Vagina (tissue), 2 donors: ENCODE results near the gene MTA3. TPM values are rescaled to one million over a fixed set of nuclear protein-coding genes. Genes with fewer than 3 reads are reported as not detected.
"Not testable (repeated sequence)": the region's sequence is repeated elsewhere in the genome, so short reads cannot be mapped to it uniquely, and the experiment has no call there.

ENCODE experiments used
- DNase-seq, 2 donors: peaks; one replicate each; pipeline ENCODE4 v3.0.0-alpha.2; 2017; ENCODE audit errors: extremely low spot score in 2 of 2
- H3K27ac ChIP-seq: fragments of 200-600 bp; sonication (generic); one replicate; pipeline ENCODE4 v1.5.1; 2019
- H3K27me3 ChIP-seq: fragments of 200-600 bp; sonication (generic); one replicate; pipeline ENCODE4 v1.5.1; 2019
- H3K36me3 ChIP-seq, 2 donors: fragments of 200-600 bp; sonication (generic); one replicate each; pipeline ENCODE4 v1.5.1; 2017 to 2019
- H3K4me1 ChIP-seq: fragments of 200-600 bp; sonication (generic); one replicate; pipeline ENCODE4 v1.5.1; 2019
- H3K4me3 ChIP-seq, 2 donors: fragments of 200-600 bp; sonication (generic); 1 replicate in 1 of 2; 2 replicates in 1 of 2; pipeline ENCODE4 v1.5.1; 2016 to 2019
- H3K9me3 ChIP-seq: fragments of 200-600 bp; sonication (generic); one replicate; pipeline ENCODE4 v1.5.1; 2019
- POLR2A ChIP-seq, 2 donors: fragments of 450-650 bp; IDR thresholded peaks; one replicate each; pipeline ENCODE4 v1.6.1; 2017; ENCODE audit warnings: antibody characterized with exemption in 2 of 2, mild to moderate bottlenecking in 2 of 2, moderate library complexity in 2 of 2
- POLR2AphosphoS5 ChIP-seq, 2 donors: sonication (generic); formaldehyde crosslinking; IDR thresholded peaks; one replicate each; pipeline ENCODE4 v1.9.0; 2017; ENCODE audit warnings: antibody characterized with exemption in 2 of 2, mild to moderate bottlenecking in 2 of 2, low read depth in 1 of 2; ENCODE audit not compliant: insufficient read depth in 1 of 2
- intact Hi-C: fragments of 100-400 bp; cut with DNase I; formaldehyde crosslinking; loops from one replicate; pipeline ENCODE4 v1.15.1; 2023
- total RNA-seq: library from RNA; depleted of rRNA; stranded (reverse); fragments of >200 nt; gene quantifications from one replicate; pipeline ENCODE4 v1.2.3, GENCODE V29; 2016
- TF ChIP-seq, protein P1 (sequence below), 3 experiments: fragments of 450-650 bp in 2 of 3; fragments of 200-600 bp in 1 of 3; sonication (generic) in 1 of 3; IDR thresholded peaks; one replicate each; pipeline ENCODE4 v1.5.1; 2017 to 2019; ENCODE audit warnings: antibody characterized with exemption in 3 of 3, mild to moderate bottlenecking in 2 of 3, moderate library complexity in 2 of 3

The MTA3 gene
- total RNA-seq, 1 donor from 2014 or later: 46.7 TPM

DNA sequence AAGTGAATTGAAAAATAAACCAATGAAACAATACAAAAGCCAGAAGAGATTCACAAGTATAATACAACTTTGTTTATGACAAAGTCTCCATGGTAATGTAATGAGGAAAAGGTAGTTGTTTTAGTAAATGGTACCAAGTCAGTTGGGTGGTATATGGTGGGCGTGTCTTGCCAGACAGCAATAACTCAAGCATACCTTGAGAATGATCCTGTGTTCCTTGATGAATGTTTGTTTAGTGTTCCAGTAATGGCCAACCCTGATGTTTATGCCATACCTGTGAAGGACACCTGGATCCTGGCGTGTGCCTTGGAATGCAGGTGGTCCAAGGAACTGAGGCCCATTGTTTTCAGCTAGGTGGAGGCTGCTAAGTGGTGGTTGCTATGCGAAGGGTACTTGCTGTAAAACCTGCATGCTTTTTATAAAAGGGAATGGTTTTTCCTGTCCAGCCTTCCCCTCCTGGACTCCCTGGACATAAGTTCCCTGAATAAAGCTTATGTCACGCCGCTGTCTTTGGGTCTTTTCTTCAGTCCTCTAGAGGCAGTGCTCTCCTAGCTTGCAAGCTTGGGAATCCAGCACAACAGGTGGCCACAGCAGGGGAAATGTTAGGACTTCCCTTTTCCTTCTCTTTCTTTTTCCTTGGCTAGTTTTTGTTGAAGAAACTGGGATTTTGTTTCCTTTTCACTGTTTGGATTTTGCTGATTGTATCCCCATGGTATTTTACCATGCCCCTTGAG, 54.7 kb downstream of the MTA3 start:
- intact Hi-C loops: no loop called here
- no peaks in the 10 kb centered on the region for H3K36me3 ChIP-seq
- TF ChIP-seq POLR2AphosphoS5 (IDR thresholded peaks at IDR 0.05; ENCODE audit: insufficient read depth in 1 of 2, low read depth in 1 of 2): no peak
- TF ChIP-seq POLR2A (IDR thresholded peaks at IDR 0.05): no peak
- TF ChIP-seq, protein P1, sequence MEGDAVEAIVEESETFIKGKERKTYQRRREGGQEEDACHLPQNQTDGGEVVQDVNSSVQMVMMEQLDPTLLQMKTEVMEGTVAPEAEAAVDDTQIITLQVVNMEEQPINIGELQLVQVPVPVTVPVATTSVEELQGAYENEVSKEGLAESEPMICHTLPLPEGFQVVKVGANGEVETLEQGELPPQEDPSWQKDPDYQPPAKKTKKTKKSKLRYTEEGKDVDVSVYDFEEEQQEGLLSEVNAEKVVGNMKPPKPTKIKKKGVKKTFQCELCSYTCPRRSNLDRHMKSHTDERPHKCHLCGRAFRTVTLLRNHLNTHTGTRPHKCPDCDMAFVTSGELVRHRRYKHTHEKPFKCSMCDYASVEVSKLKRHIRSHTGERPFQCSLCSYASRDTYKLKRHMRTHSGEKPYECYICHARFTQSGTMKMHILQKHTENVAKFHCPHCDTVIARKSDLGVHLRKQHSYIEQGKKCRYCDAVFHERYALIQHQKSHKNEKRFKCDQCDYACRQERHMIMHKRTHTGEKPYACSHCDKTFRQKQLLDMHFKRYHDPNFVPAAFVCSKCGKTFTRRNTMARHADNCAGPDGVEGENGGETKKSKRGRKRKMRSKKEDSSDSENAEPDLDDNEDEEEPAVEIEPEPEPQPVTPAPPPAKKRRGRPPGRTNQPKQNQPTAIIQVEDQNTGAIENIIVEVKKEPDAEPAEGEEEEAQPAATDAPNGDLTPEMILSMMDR (IDR thresholded peaks at IDR 0.05): no peak

DNA sequence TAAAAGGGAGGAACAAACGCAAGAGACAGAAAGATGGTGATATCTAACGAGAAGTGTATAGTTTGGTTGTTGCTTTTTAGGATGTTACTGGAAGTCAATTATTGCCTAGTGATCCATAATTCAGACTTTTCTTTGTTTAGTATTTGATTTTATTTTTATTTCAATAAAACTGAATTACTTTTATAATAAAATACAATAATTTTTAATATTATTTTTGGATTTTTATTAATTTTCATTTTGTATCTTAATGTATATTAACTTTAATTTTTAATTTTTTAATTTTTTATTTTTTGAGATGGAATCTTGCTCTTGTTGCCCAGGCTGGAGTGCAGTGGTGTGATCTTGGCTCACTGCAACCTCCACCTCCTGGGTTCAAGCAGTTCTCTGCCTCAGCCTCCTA, 55.6 kb downstream of the MTA3 start:
- Histone ChIP-seq H3K4me3 (no peak overlapping the region), H3K36me3 (no peaks in the 10 kb centered on the region), H3K27me3 (no peaks in the 10 kb centered on the region), H3K9me3 (no peaks in the 10 kb centered on the region), H3K4me1 (no peaks in the 10 kb centered on the region), H3K27ac (no peak overlapping the region)
- intact Hi-C loops: no loop called here
- DNase-seq: no peak
- TF ChIP-seq POLR2A (IDR thresholded peaks at IDR 0.05): no peak
- TF ChIP-seq POLR2AphosphoS5 (IDR thresholded peaks at IDR 0.05; ENCODE audit: insufficient read depth in 1 of 2, low read depth in 1 of 2): no peak
- TF ChIP-seq, protein P1 (IDR thresholded peaks at IDR 0.05): no peak

More for the DNA sequence above, 54.7 kb downstream of the MTA3 start:
- Histone ChIP-seq H3K27ac (no peak overlapping the region), H3K4me1 (no peaks in the 10 kb centered on the region), H3K4me3 (no peak overlapping the region), H3K27me3 (no peaks in the 10 kb centered on the region), H3K9me3 (no peaks in the 10 kb centered on the region)
- no peak for DNase-seq

DNA sequence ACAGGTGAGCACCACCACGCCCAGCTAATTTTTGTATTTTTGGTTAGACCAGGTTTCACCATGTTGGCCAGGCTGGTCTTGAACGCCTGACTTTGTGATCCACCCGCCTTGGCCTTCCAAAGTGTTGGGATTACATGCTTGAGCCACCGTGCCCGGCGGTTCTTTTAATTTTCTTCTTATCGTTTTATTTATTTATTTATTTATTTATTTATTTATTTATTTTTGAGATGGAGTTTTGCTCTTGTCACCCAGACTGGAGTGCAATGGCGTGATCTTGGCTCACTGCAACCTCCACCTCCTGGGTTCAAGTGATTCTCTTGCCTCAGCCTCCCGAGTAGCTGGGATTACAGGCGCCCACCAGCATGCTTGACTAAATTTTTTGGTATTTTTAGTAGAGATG, 59.6 kb downstream of the MTA3 start:
- H3K4me3 ChIP-seq, H3K4me1 ChIP-seq, H3K9me3 ChIP-seq, DNase-seq, H3K27ac ChIP-seq, H3K36me3 ChIP-seq, intact Hi-C loops, H3K27me3 ChIP-seq: not testable (repeated sequence)

DNA sequence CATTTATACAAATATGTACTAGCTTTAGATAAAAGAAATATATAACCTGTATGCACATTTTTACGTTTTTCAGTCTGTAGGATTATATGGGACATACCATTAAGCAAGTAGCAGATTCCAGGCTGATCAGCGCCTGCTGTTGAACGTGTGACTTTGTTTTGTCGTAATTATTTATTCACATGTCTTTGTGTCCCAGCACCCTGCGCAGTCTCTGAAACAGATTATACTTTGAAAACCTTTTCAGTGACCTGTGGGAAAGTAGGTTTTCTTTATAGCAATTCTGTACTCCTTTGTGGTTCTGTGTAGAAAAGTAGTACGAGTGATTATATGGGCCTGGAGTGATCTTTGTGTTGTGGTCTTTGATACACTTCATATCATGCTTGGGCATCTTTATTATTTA, 68.5 kb downstream of the MTA3 start:
- DNase-seq: no peak
- intact Hi-C loops: no loop called here
- Histone ChIP-seq H3K4me3 (no peak overlapping the region), H3K27me3 (no peaks in the 10 kb centered on the region), H3K27ac (no peak overlapping the region), H3K4me1 (peaks cover 9% of the 10 kb centered on the region), H3K9me3 (no peaks in the 10 kb centered on the region), H3K36me3 (no peaks in the 10 kb centered on the region)
- TF ChIP-seq POLR2A (IDR thresholded peaks at IDR 0.05) (no peak), POLR2AphosphoS5 (IDR thresholded peaks at IDR 0.05; ENCODE audit: insufficient read depth in 1 of 2, low read depth in 1 of 2) (no peak)
- TF ChIP-seq, protein P1 (IDR thresholded peaks at IDR 0.05): no peak

DNA sequence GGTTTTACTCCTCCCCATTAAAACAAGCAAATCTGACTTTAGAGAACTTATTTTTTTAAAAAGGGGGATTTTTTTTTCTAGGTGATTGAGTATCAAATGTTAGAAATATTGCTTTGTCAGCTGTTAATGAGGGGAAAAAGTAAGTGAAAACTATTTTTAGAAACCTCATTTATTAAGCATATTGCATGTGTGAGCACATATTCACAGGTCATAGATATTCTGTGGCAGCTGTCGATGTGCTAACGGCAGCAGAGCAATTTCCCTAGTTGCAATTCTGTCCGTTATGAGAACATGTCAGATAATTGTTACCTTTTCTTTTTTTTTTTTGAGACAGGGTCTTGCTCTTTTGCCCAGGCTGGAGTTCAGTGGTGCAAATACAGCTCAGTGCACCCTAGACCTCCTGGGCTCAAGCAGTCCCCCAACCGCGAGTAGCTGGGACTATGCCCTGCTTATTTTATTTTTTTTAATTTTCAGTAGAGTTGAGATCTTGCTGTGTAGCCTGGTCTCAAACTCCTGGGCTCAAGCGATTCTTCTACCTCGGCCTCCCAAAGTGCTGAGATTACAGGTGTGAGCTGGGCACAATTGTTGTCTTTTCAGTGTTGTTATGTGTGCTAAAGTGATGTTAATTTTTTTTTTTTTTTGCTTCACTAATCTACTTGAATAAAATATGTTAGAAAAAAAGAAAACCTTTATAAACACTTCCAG, 69.8 kb downstream of the MTA3 start:
- Histone ChIP-seq H3K4me1 (peaks cover 9% of the 10 kb centered on the region), H3K4me3 (no peak overlapping the region), H3K9me3 (no peaks in the 10 kb centered on the region), H3K27ac (no peak overlapping the region), H3K36me3 (no peaks in the 10 kb centered on the region), H3K27me3 (no peaks in the 10 kb centered on the region)
- TF ChIP-seq, protein P1 (IDR thresholded peaks at IDR 0.05): no peak
- TF ChIP-seq POLR2AphosphoS5 (IDR thresholded peaks at IDR 0.05; ENCODE audit: insufficient read depth in 1 of 2, low read depth in 1 of 2) (no peak), POLR2A (IDR thresholded peaks at IDR 0.05) (no peak)
- intact Hi-C loops: no loop called here
- no peak for DNase-seq
